SK-N-SH treated with all-trans-retinoic acid at 6 μM for 48 hours (cell line): ENCODE results near the gene LIMCH1.

ENCODE experiments used
- ESRRG ChIP-seq: fragments of 250-450 bp; sonication (Bioruptor Pico); IDR thresholded peaks from 2 replicates; pipeline ENCODE4 v1.6.1; 2021; ENCODE audit warnings: mild to moderate bottlenecking
- OSR1 ChIP-seq: fragments of 250-450 bp; sonication (Bioruptor Pico); IDR thresholded peaks from 2 replicates; pipeline ENCODE4 v1.8.0; 2022; ENCODE audit warnings: moderate library complexity, mild to moderate bottlenecking, inconsistent platforms
- PPARA ChIP-seq: fragments of 250-450 bp; sonication (Bioruptor Pico); IDR thresholded peaks from 2 replicates; pipeline ENCODE4 v1.5.0; 2020; ENCODE audit warnings: mild to moderate bottlenecking, borderline replicate concordance
- RARB ChIP-seq: fragments of 250-450 bp; sonication (Bioruptor Pico); IDR thresholded peaks from 2 replicates; pipeline ENCODE4 v1.8.0; 2021; ENCODE audit warnings: mild to moderate bottlenecking, moderate library complexity
- SNAI2 ChIP-seq: fragments of 250-450 bp; sonication (Bioruptor Pico); IDR thresholded peaks from 2 replicates; pipeline ENCODE4 v1.5.0; 2020; ENCODE audit warnings: mild to moderate bottlenecking, moderate library complexity
- ZFP3 ChIP-seq: fragments of 250-450 bp; sonication (Bioruptor Pico); IDR thresholded peaks from 2 replicates; pipeline ENCODE4 v1.5.0; 2020; ENCODE audit warnings: mild to moderate bottlenecking, moderate library complexity
- ZFP30 ChIP-seq: fragments of 450-650 bp; formaldehyde crosslinking; IDR thresholded peaks from 2 replicates; pipeline ENCODE4 v1.5.0; 2022; ENCODE audit warnings: mild to moderate bottlenecking, moderate library complexity
- ZNF70 ChIP-seq: fragments of 450-650 bp; formaldehyde crosslinking; IDR thresholded peaks from 2 replicates; pipeline ENCODE4 v1.5.0; 2020; ENCODE audit warnings: mild to moderate bottlenecking, moderate library complexity
- TF ChIP-seq, protein P1 (sequence below): fragments of 250-450 bp; sonication (Bioruptor Pico); IDR thresholded peaks from 2 replicates; pipeline ENCODE4 v1.5.0; 2020; ENCODE audit warnings: mild to moderate bottlenecking, moderate library complexity
- TF ChIP-seq, protein P2 (sequence below): fragments of 250-450 bp; sonication (Bioruptor Pico); IDR thresholded peaks from 2 replicates; pipeline ENCODE4 v1.8.0; 2020; ENCODE audit warnings: mild to moderate bottlenecking, moderate library complexity, borderline replicate concordance

DNA sequence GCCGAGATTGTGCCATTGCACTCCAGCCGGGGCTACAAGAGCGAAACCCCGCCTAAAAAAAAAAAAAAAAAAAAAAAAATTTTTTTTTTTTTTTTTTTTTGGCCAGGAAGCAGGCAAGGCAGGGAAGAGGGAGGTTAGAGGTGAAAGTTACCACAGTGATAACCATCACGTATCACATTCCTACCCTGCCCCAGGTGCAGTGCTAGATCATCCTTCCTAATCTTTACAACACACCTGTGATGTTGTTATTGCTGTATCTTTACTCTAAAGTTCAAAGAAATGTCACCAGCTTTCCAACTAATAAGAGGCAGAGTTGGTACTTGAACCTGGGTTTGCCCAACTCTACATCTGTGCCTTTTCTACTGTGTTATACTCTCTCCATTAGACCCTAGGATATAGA lies 7.2 kb upstream of the LIMCH1 start:
- no peak for TF ChIP-seq OSR1 (CRISPR knock-in tag)
- TF ChIP-seq, protein P1, sequence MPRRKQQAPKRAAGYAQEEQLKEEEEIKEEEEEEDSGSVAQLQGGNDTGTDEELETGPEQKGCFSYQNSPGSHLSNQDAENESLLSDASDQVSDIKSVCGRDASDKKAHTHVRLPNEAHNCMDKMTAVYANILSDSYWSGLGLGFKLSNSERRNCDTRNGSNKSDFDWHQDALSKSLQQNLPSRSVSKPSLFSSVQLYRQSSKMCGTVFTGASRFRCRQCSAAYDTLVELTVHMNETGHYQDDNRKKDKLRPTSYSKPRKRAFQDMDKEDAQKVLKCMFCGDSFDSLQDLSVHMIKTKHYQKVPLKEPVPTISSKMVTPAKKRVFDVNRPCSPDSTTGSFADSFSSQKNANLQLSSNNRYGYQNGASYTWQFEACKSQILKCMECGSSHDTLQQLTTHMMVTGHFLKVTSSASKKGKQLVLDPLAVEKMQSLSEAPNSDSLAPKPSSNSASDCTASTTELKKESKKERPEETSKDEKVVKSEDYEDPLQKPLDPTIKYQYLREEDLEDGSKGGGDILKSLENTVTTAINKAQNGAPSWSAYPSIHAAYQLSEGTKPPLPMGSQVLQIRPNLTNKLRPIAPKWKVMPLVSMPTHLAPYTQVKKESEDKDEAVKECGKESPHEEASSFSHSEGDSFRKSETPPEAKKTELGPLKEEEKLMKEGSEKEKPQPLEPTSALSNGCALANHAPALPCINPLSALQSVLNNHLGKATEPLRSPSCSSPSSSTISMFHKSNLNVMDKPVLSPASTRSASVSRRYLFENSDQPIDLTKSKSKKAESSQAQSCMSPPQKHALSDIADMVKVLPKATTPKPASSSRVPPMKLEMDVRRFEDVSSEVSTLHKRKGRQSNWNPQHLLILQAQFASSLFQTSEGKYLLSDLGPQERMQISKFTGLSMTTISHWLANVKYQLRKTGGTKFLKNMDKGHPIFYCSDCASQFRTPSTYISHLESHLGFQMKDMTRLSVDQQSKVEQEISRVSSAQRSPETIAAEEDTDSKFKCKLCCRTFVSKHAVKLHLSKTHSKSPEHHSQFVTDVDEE (CRISPR knock-in tag), result no peak
- TF ChIP-seq, protein P2, sequence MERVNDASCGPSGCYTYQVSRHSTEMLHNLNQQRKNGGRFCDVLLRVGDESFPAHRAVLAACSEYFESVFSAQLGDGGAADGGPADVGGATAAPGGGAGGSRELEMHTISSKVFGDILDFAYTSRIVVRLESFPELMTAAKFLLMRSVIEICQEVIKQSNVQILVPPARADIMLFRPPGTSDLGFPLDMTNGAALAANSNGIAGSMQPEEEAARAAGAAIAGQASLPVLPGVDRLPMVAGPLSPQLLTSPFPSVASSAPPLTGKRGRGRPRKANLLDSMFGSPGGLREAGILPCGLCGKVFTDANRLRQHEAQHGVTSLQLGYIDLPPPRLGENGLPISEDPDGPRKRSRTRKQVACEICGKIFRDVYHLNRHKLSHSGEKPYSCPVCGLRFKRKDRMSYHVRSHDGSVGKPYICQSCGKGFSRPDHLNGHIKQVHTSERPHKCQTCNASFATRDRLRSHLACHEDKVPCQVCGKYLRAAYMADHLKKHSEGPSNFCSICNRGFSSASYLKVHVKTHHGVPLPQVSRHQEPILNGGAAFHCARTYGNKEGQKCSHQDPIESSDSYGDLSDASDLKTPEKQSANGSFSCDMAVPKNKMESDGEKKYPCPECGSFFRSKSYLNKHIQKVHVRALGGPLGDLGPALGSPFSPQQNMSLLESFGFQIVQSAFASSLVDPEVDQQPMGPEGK (CRISPR knock-in tag), result no peak
- TF ChIP-seq PPARA (CRISPR knock-in tag), result no peak
- TF ChIP-seq RARB (CRISPR knock-in tag), result no peak
- TF ChIP-seq ESRRG (CRISPR knock-in tag), result no peak
- no peak for TF ChIP-seq SNAI2 (CRISPR knock-in tag)
- no peak for TF ChIP-seq ZNF70 (CRISPR knock-in tag)
- TF ChIP-seq ZFP30 (CRISPR knock-in tag), result no peak
- TF ChIP-seq ZFP3, result no peak
